ENCODE results near the gene PNN.
"Not testable (repeated sequence)": the region's sequence is repeated elsewhere in the genome, so short reads cannot be mapped to it uniquely, and the experiment has no call there.

The PNN gene

DNA sequence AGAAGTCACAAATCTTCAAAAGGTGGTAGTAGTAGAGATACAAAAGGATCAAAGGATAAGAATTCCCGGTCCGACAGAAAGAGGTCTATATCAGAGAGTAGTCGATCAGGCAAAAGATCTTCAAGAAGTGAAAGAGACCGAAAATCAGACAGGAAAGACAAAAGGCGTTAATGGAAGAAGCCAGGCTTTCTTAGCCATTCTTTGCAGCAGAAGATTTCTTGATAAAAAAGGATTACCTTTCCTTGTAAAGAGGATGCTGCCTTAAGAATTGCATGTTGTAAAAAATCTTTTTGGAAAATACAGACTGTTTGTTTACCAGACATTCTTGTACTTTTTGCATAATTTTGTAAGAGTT, 6.6 kb downstream of the PNN start:
- DNase-seq, result no peak

DNA sequence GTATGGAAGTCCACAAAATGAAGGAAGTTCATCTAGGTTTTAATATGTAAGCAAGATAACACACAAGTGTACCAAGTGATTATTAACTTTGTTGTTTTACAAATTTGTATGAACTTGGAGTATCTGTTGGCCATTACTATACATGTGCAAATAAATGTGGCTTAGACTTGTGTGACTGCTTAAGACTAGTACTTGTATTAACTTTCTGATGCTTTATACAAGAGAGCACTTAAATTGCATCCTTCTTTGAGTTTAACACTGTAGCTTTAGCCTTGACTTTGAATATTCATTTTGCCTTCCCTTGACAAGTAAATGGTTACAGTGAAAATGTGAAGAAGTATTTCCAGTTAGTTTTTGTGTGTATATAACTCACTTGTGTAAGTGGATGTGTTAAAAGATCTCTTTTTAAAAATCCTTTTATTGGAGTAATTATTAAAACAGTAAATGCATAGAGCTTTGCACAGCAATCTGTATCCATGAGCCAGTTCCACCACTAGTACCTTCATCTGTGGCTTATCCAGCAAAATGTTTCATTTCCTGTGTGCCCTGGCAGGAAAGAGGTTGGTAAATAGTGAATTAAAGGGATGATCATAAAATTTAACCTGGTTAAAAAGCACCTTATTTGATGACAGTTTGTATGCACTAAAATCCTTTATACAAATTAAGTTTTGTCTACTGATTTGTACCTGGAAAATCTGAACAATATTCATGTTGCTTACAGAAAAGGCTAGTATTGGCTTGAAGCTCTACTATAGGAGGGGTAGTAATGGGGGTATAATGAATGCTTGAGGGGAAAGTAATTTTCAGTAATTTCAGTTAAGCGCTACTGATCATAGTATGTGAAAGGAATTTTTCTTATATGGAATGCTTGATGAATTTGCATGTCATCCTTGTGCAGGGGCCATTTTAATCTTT, 8.0 kb downstream of the PNN start:
- DNase-seq, result no peak

DNA sequence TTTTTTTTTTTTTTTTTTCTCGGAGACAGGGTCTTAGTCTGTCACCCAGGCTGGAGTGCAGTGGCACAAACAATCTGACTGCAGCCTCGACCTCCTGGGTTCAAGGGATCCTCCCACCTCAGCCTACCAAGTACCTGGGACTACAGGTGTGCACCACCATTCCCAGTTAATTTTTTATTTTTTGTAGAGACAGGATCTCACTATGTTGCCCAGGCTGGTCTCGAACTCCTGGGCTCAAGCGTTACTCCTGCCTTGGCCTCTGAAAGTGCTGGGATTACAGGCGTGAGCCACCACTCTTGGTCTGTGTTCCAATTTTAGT, 8.6 kb downstream of the PNN start:
- DNase-seq, result not testable (repeated sequence)

DNA sequence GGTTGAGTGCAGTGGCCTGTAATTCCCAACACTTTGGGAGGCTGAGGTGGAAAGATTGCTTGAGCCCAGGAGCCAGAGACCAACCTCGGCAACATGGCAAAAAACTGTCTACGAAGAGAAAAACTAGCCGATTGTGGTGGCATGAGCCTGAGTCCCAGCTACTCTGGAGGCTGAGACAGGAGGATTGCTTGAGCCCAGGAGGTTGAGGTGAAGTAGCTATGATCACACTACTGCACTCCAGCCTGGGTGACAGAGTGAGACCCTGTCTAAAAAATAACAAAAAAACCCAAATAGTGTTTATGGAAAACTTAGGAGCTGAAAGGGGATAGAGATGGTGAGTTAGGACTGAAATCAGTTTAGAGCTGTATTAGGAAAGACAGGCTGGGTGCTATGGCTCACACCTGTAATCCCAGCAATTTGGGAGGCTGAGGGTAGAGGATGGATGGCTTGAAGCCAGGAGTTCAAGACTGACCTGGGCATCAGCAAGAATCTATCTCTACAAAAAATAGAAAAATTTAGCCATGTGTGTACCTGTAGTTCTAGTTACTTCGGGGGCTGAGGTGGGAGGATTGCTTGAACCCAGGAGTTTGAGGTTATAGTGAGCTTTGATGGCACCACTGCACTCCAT, 9.7 kb downstream of the PNN start:
- DNase-seq, result no peak

DNA sequence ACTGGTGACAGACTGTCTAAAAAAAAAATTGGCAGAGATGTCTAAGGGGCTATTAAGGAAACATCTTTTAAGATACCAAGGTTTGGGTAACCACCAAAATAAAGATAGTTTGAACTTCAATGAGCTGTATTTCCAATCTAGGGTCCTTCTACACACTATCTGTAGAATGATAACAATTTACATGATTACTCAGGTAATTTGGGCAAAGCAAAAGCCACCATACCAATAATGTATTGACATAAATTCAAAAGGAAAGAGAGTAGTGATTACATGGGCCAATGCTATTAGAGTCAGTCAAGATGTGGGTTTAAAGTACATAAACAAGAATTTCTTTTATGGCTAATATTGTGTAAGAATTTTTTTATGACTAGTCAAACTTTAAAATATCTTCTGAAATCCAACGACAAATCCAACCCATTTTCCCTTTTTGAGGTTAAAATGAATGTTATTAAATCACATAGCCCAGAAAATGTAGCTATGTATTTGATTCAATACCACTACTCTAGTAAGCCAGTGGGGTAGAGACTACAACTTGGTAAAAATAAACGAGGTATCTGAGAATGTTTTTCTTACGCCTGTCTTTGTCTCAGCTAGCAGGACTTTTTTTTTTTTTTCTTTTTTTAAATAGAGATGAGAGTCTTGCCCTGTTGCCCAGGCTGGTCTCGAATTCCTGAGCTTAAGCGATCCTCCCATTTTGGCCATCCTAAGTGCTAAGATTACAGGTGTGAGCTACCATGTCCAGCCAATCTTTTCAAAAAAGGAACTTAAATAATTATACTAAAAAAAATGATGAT, 10.4 kb downstream of the PNN start:
- no peak for DNase-seq

- DNase-seq, result no peak
Observed at GRCh38 chr14:39186941-39187525, 12.0 kb downstream of the PNN start.

- no peak for DNase-seq
Observed at GRCh38 chr14:39203659-39204606, 28.9 kb downstream of the PNN start.

DNA sequence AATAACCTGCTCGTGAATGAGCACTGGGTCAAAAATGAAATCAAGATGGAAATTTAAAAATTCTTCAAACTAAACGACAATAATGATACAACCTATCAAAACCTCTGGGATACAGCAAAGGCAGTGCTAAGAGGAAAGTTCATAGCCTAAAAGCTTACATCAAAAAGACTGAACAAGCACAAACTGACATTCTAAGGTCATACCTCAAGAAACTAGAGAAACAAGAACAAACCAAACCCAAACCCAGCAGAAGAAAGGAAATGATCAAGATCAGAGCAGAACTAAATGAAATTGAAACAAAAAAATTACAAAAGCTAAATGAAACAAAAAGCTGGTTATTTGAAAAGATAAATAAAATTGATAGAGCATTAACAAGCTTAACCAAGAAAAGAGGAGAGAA, 32.4 kb downstream of the PNN start:
- not testable (repeated sequence) for DNase-seq

DNA sequence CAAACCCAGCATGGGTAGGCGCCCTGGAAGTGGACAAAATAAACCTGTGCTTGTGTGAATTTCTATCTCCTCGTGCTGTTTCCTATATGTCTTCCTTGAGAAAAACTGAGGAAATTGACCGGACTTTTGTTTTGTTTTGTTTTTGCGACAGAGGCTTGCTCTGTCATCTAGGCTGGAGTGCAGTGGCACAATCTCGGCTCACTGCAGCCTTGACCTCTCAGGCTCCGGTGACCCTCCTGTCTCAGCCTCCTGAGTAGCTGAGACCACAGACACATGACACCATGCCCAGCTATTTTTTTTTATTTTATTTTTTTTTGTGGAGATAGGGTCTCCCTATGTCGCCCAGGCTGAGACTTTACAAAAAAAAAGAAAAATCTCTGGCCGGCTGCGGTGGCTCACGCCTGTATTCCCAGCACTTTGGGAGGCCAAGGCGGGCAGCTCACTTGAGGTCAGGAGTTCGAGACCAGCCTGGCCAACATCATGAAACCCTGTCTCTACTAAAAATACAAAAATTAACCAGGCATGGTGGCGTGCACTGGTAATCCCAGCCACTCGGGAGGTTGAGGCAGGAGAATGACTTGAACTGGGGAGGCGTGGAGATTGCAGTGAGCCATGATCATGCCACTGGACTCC, 36.2 kb downstream of the PNN start:
- no peak for DNase-seq

DNA sequence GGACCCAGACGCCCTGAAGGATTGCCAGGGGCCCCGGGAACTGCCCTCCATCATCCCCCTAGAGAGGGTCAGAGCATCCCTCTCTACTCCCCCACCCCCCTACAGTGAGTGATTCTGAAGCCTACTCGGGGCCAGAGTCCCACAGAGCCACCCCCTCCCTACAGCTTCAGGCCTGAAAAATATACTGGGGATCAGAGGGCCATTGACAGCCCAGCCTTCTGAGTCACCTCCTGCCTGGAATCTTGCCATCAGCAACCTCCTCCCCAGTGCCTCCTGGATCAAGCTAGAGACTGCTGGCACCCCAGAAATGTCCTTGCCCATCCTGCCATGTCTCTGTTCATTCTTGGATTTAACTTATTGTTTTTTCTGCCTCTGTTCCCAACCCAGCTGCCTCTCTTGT, 37.0 kb downstream of the PNN start:
- no peak for DNase-seq

GRCh38 chr14:39212693-39213092, 37.6 kb downstream of the PNN start:
- no peak for DNase-seq

DNA sequence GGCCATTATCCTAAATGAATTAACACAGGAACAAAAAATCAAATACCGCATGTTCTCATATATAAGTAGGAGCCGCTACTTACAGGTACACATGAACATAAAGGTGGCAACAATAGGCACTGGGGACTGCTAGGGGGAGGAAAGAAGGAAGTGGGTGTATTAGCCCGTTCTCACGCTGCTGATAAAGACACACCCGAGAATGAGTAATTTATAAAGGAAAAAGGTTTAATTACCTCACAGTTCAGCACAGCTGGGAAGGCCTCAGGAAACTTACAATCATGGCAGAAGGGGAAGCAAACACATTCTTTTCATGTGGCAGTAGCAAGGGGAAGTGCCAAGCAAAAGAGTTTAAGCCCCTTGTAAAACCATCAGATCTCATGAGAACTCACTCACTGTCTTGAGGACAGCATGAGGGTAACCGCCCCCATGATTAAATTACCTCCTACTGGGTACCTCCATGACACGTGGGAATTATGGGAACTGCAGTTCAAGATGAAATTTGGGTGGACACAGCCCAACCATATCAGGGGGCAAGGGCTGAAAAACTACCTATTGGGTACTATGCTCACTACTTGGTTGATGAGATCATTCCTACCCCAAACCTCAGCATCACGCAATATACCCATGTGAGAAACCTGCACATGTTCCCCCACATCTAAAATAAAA, 42.3 kb downstream of the PNN start:
- no peak for DNase-seq

DNA sequence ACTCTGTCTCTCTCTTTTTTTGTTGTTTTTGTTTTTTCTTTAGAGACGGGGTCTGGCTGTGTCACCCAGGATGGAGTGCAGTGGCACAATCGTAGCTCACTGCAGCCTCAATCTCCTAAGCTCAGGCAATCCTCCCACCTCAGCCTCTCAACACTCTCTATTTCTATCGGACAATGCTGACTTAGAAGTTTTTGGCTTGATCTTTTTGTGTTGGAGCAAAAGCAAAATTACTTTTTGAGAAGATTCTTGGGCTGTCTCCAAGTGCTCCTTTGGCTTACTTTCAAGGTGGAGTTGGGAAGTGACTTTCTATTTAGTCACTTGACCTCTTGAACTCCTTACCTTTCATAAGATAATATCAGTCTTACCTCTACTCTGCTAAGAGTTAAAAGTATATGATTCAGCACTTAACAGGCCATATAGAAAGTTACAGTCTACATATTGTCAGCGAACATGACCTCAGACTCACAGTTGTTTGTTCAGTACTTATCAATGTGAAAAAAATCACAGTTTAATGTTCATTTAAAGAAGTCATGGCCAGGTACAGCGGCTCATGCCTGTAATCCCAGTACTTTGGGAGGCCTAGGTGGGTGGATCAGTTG, 43.2 kb downstream of the PNN start:
- DNase-seq, result no peak

DNA sequence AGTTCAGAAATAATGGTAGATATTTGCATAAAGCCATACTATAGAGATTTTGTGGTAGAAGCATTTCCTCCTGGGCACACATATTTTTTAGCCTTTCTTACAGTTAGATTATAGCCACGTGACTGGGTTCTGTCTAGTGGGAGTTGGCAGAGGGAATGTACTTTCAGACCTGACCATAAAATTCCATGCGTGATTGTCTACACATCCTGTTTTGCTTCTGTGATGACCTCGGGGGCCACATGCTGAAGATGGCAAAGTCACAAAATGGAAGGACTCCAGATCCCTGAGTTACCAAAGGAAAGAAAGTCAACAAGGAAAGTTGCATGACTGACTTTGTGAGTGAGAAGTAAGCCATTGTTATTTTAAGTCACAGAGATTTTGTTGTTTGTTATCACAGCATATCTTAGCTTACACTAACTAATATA, 44.0 kb downstream of the PNN start:
- DNase-seq, result no peak

DNA sequence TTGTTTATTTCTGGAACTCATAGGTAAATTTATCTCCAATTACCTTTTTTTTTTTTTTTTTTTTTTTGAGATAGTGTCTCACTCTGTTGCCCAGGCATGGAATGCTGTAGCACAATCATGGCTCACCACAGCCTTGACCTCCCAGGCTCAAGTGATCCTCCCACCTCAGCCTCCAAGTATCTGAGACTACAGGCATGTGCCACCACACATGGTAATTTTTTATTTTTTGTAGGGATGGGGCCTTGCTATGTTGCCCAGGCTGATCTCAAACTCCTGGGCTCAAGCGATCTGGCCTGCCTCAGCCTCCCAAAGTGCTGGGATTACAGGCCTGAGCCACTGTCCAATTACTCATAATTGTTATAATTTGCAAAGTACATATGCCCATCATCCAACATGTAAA, 45.4 kb downstream of the PNN start:
- DNase-seq, result not testable (repeated sequence)

GRCh38 chr14:39228044-39228443, 53.0 kb downstream of the PNN start:
- no peak for DNase-seq

GRCh38 chr14:39228509-39229221, 53.6 kb downstream of the PNN start:
- peak; percentile 5 for DNase-seq

DNA sequence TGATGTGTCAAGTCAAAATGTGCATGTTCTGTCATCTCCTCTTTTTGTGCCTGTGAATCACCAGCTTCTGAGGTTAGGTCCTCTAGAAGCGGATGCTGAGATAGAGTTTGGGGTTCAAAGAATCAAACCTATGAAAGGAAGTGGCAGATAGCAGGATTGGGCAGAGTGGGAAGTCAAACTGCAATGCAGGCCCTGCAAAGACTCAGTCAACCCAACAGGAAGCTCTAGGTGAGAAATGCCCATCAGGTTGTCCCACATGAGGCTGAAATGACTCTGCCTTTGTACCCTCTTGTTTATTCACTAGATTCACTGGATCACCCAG, 54.1 kb downstream of the PNN start:
- DNase-seq, result peak; percentile 97

GRCh38 chr14:39229601-39230110, 54.6 kb downstream of the PNN start:
- no peak for DNase-seq

DNA sequence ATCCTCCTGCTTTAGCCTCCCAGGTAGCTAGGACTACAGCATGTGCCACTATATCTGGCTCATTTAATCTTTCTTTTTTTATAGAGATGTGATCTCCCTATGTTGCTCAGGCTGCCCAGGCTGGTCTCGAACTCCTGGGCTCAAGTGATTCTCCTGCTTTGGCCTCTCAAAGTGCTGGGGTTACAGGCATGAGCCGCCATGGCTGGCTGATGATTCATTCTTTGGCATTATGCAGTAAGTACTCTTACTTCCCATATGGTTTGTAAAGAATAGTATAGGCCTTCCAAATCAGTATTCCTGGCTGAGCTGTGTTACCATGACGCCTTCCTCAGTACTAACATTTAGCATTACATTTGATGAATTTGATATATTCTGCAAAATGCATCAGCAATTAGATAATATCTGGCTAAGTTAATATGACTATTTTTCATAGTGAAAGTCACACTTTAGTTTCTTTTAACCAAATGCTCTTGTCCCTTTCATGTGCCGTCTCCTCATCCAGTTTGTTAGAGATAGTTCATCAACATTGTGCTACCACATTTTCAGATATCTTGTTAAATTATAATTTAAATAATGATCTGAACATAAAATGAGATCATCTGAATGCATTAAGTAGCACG, 55.5 kb downstream of the PNN start:
- peak; percentile 53 for DNase-seq

Measured in activated CD4-positive, alpha-beta T cell treated with anti-CD3 and anti-CD28 coated beads, Interleukin-10, Interleukin-2, amounts not matched to agents 100 ng/mL and 50 ng/mL, durations not matched to agents 16 hours and 8 hours (primary cell).